T-cell (primary cell): Measurements from ENCODE around the gene RAB6B. TPM values are rescaled to one million over a fixed set of nuclear protein-coding genes. Genes with fewer than 3 reads are reported as not detected.

Source experiments
- ATAC-seq, 4 experiments: fragments of 200-7000 bp in 3 of 4; fragments of 150-1000 bp in 1 of 4; cut with Tn5 transposase; replicated peaks in 1 of 4; 1 replicate in 3 of 4; 2 replicates in 1 of 4; pipeline ENCODE4 v1.10.0; 2021; ENCODE audit warnings: moderate library complexity in 3 of 4, mild to moderate bottlenecking in 2 of 4, moderate number of reproducible peaks in 1 of 4
- CTCF ChIA-PET, 2 donors: fragments of 300-600 bp; sonication (Branson Sonifier 250); formaldehyde crosslinking; loops; one replicate each; lab custom pipeline; 2022; ENCODE audit warnings: antibody characterized with exemption in 2 of 2; lab: Charles Lee
- POLR2A ChIA-PET, 2 donors: fragments of 300-600 bp; sonication (Branson Sonifier 250); formaldehyde crosslinking; loops; one replicate each; lab custom pipeline; 2022; ENCODE audit warnings: antibody characterized with exemption in 2 of 2; lab: Charles Lee
- DNase-seq, 35 experiments: peaks; one replicate each; pipeline versions ENCODE4 v3.0.0 to v3.0.0-alpha.2; 2013 to 2023
- H3K27ac ChIP-seq: one replicate; pipeline ENCODE4 v1.5.1; 2013; ENCODE audit warnings: low read length
- H3K27me3 ChIP-seq, 2 experiments: replicated peaks in 1 of 2; 1 replicate in 1 of 2; 2 replicates in 1 of 2; pipeline versions ENCODE4 v1.6.1 to v1.7.0; 2013; ENCODE audit warnings: low read length in 1 of 2, mixed read lengths in 1 of 2; ENCODE audit not compliant: control insufficient read depth in 2 of 2, insufficient read depth in 2 of 2; ENCODE audit errors: extremely low read depth in 1 of 2
- H3K36me3 ChIP-seq, 2 donors: 1 replicate in 1 of 2; 2 replicates in 1 of 2; pipeline versions ENCODE4 v1.6.1 to v1.7.0; 2013; ENCODE audit warnings: low read length in 1 of 2; ENCODE audit not compliant: control insufficient read depth in 2 of 2, insufficient read depth in 1 of 2; ENCODE audit errors: extremely low read depth in 1 of 2
- H3K4me1 ChIP-seq, 2 experiments: 1 replicate in 1 of 2; 2 replicates in 1 of 2; pipeline versions ENCODE4 v1.6.1 to v1.7.0; 2013; ENCODE audit warnings: low read length in 2 of 2, mixed read lengths in 1 of 2; ENCODE audit not compliant: insufficient read depth in 2 of 2, control insufficient read depth in 1 of 2; ENCODE audit errors: extremely low read depth in 1 of 2
- H3K4me3 ChIP-seq, 2 donors: 1 replicate in 1 of 2; 2 replicates in 1 of 2; pipeline versions ENCODE4 v1.5.1 to v1.7.0; 2013; ENCODE audit warnings: mild to moderate bottlenecking in 2 of 2, low read length in 1 of 2, moderate library complexity in 1 of 2; ENCODE audit not compliant: control insufficient read depth in 1 of 2; ENCODE audit errors: extremely low read depth in 1 of 2
- H3K9me3 ChIP-seq: 2 replicates; pipeline ENCODE4 v1.7.0; 2013
- H3K27ac Mint-ChIP-seq, 2 donors: one replicate each; pipeline ENCODE4 v1.8.0; 2020 to 2021; ENCODE audit warnings: mild to moderate bottlenecking in 2 of 2, mixed read lengths in 2 of 2
- H3K27me3 Mint-ChIP-seq, 2 donors: one replicate each; pipeline ENCODE4 v1.8.0; 2021 to 2022; ENCODE audit warnings: mixed read lengths in 2 of 2
- H3K36me3 Mint-ChIP-seq: one replicate; pipeline ENCODE4 v1.8.0; 2021; ENCODE audit warnings: mixed read lengths
- H3K4me1 Mint-ChIP-seq, 3 donors: one replicate each; pipeline ENCODE4 v1.8.0; 2020 to 2022; ENCODE audit warnings: mixed read lengths in 3 of 3, mild to moderate bottlenecking in 1 of 3
- H3K4me3 Mint-ChIP-seq, 3 donors: one replicate each; pipeline ENCODE4 v1.8.0; 2020 to 2022; ENCODE audit warnings: mild to moderate bottlenecking in 3 of 3, mixed read lengths in 3 of 3, moderate library complexity in 3 of 3
- H3K9me3 Mint-ChIP-seq, 3 donors: one replicate each; pipeline ENCODE4 v1.8.0; 2020 to 2022; ENCODE audit warnings: mixed read lengths in 3 of 3
- WGBS: methylation state at CpG from one replicate; pipeline ENCODE4 v1.1.5; 2013; ENCODE audit warnings: missing lambda C conversion rate; ENCODE audit not compliant: insufficient coverage; 5-methylcytosine and 5-hydroxymethylcytosine counted together
- total RNA-seq, 35 experiments: library from RNA in 6 of 35; stranded (reverse) in 6 of 35; fragments of 120-200 nt in 1 of 35; gene quantifications; one replicate each; pipeline versions ENCODE4 v1.2.1 to v1.2.4 and lab custom pipeline; 2013 to 2026

Gene RAB6B
- total RNA-seq, 5 donors from 2014 or later (not counting 1 experiment from before 2014, with no cell fraction given): 0.23 to 2.4 (median 0.76) TPM

GRCh38 chr3:133887803-133888703, 7.6 kb downstream of the RAB6B start:
- H3K4me1 ChIP-seq: peaks cover 0 to 4% of the 10 kb centered on the region in 2 experiments
- H3K27me3 ChIP-seq: peaks cover 2 to 25% of the 10 kb centered on the region in 2 experiments
- H3K9me3 ChIP-seq: no peaks in the 10 kb centered on the region
- ChIA-PET POLR2A (no interaction called here), CTCF (no interaction called here)
- ATAC-seq (no peak), DNase-seq (no peak)
- H3K27ac ChIP-seq: no peak overlapping the region
- Mint-ChIP-seq H3K27me3 (peaks cover 25% of the 10 kb centered on the region in 2 donors), H3K4me1 (peaks cover 0 to 5% (median 0%) of the 10 kb centered on the region in 3 donors), H3K4me3 (no peak overlapping the region), H3K27ac (no peak overlapping the region), H3K9me3 (no peaks in the 10 kb centered on the region), H3K36me3 (no peaks in the 10 kb centered on the region)
- no peaks in the 10 kb centered on the region for H3K36me3 ChIP-seq
- 34% methylated on average over 7 of the region's 8 CpGs for WGBS
- H3K4me3 ChIP-seq: no peak overlapping the region

GRCh38 chr3:133887074-133887802, 8.4 kb downstream of the RAB6B start:
- 81% methylated on average over 3 of the region's 4 CpGs for WGBS
- CTCF ChIA-PET: no interaction called here
- no peak overlapping the region for H3K27ac Mint-ChIP-seq

GRCh38 chr3:133886031-133886722, 9.5 kb downstream of the RAB6B start:
- Mint-ChIP-seq H3K27me3 (peaks cover 10 to 13% of the 10 kb centered on the region in 2 donors), H3K27ac (no peak overlapping the region), H3K9me3 (no peaks in the 10 kb centered on the region), H3K4me3 (no peak overlapping the region), H3K4me1 (peaks cover 8 to 21% (median 16%) of the 10 kb centered on the region in 3 donors), H3K36me3 (no peaks in the 10 kb centered on the region)
- H3K4me3 ChIP-seq: no peak overlapping the region
- peaks cover 0 to 16% of the 10 kb centered on the region in 2 experiments for H3K27me3 ChIP-seq
- 73% methylated on average over 2 of the region's 7 CpGs for WGBS
- ChIA-PET POLR2A (no interaction called here), CTCF (no interaction called here)
- ATAC-seq: no peak
- DNase-seq: no peak
- no peaks in the 10 kb centered on the region for H3K9me3 ChIP-seq
- peaks cover 0 to 15% of the 10 kb centered on the region in 2 experiments for H3K4me1 ChIP-seq
- H3K36me3 ChIP-seq: no peaks in the 10 kb centered on the region
- no peak overlapping the region for H3K27ac ChIP-seq

More at GRCh38 chr3:133887074-133887802, 8.4 kb downstream of the RAB6B start:
- DNase-seq (no peak), ATAC-seq (no peak)
- Mint-ChIP-seq H3K4me3 (no peak overlapping the region), H3K27me3 (peaks cover 16 to 17% of the 10 kb centered on the region in 2 donors), H3K36me3 (no peaks in the 10 kb centered on the region), H3K4me1 (peaks cover 3 to 13% (median 7%) of the 10 kb centered on the region in 3 donors), H3K9me3 (no peaks in the 10 kb centered on the region)
- Histone ChIP-seq H3K27me3 (peaks cover 0 to 18% of the 10 kb centered on the region in 2 experiments), H3K9me3 (no peaks in the 10 kb centered on the region), H3K4me3 (no peak overlapping the region), H3K36me3 (no peaks in the 10 kb centered on the region), H3K27ac (no peak overlapping the region), H3K4me1 (peaks cover 0 to 11% of the 10 kb centered on the region in 2 experiments)
- POLR2A ChIA-PET: no interaction called here

DNA sequence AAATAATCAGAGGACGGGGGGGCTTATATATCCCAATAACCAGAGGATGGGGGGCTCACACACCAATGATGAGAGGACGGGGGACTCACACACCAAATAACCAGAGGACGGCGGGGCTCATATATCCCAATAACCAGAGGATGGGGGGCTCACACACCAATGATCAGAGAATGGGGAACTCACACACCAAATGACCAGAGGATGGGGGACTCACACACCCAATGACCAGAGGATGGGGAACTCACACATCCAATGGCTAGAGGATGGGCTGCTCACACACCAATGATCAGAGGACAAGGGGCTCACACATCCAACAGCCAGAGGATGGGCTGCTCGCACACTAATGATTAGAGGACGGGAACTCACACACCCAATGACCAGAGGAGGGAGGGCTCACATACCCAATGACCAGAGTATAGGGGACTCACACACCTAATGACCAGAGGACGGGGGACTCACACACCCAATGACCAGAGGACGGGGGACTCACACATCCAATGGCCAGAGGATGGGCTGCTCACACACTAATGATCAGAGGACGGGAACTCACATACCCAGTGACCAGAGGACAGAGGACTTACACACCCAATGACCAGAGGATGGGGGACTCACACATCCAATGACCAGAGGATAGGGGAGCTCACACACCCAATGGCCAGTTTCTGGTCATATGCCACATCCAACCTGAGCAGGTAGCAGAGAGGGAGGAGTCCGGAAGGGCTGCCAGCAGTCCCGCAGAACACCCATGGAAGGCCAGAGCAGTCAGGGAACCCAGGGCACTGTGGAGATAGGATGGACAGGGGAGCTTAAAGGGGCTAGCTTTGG, 10.6 kb downstream of the RAB6B start:
- Histone ChIP-seq H3K9me3 (no peaks in the 10 kb centered on the region), H3K4me1 (peaks cover 0 to 22% of the 10 kb centered on the region in 2 experiments), H3K27ac (no peak overlapping the region), H3K36me3 (no peaks in the 10 kb centered on the region), H3K27me3 (peaks cover 0 to 16% of the 10 kb centered on the region in 2 experiments), H3K4me3 (no peak overlapping the region)
- H3K4me1 Mint-ChIP-seq: peaks cover 8 to 29% (median 16%) of the 10 kb centered on the region in 3 donors
- DNase-seq (no peak), ATAC-seq (no peak)
- WGBS: 72% methylated on average over 5 of the region's 11 CpGs
- no peak overlapping the region for H3K4me3 Mint-ChIP-seq
- ChIA-PET CTCF (no interaction called here), POLR2A (no interaction called here)
- H3K36me3 Mint-ChIP-seq: no peaks in the 10 kb centered on the region
- H3K9me3 Mint-ChIP-seq: no peaks in the 10 kb centered on the region
- H3K27ac Mint-ChIP-seq: no peak overlapping the region
- H3K27me3 Mint-ChIP-seq: peaks cover 4 to 9% of the 10 kb centered on the region in 2 donors

- Mint-ChIP-seq H3K4me3 (no peak overlapping the region), H3K27ac (no peak overlapping the region), H3K27me3 (peaks cover 4 to 9% of the 10 kb centered on the region in 2 donors), H3K4me1 (peaks cover 8 to 31% (median 16%) of the 10 kb centered on the region in 3 donors), H3K36me3 (no peaks in the 10 kb centered on the region), H3K9me3 (no peaks in the 10 kb centered on the region)
- peaks cover 0 to 16% of the 10 kb centered on the region in 2 experiments for H3K27me3 ChIP-seq
- no peak for DNase-seq
- CTCF ChIA-PET: no interaction called here
- H3K4me1 ChIP-seq: peaks cover 0 to 22% of the 10 kb centered on the region in 2 experiments
- H3K27ac ChIP-seq: no peak overlapping the region
- ATAC-seq: no peak
- no peaks in the 10 kb centered on the region for H3K36me3 ChIP-seq
- 71% methylated on average over 4 of the region's 6 CpGs for WGBS
- no peaks in the 10 kb centered on the region for H3K9me3 ChIP-seq
- H3K4me3 ChIP-seq: no peak overlapping the region
- POLR2A ChIA-PET: no interaction called here
Measured at GRCh38 chr3:133884054-133884886, 11.4 kb downstream of the RAB6B start.
